ENCODE data around the gene LIME1.

LIME1 gene

GRCh38 chr20:63737945-63738686 is 1.7 kb downstream of the LIME1 start:
- DNase-seq (ENCODE audit: low read depth in 2 of 3, low spot score in 1 of 3) = no peak

- DNase-seq (ENCODE audit: low read depth in 2 of 3, low spot score in 1 of 3) = peak in 1 of 3 donors; percentile 22
These were observed 2.2 kb downstream of the LIME1 start for GRCh38 chr20:63738687-63739129.

- DNase-seq (ENCODE audit: low read depth in 2 of 3, low spot score in 1 of 3) = peak in 1 of 3 donors; percentile 64
These were observed 2.9 kb downstream of the LIME1 start, which contains the start of gene SLC2A4RG for GRCh38 chr20:63739130-63740069. SLC2A4RG (plus strand) TSS chr20:63739776; CDS start chr20:63739913, 137 bp downstream.

- DNase-seq (ENCODE audit: low read depth in 2 of 3, low spot score in 1 of 3) = peak in 1 of 3 donors; percentile 26
These were observed 3.7 kb downstream of the LIME1 start for GRCh38 chr20:63740070-63740626.

- no peak for DNase-seq (ENCODE audit: low read depth in 2 of 3, low spot score in 1 of 3)
These were observed 4.3 kb downstream of the LIME1 start for GRCh38 chr20:63740627-63741353.

GRCh38 chr20:63741354-63741675 is 4.9 kb downstream of the LIME1 start:
- DNase-seq (ENCODE audit: low read depth in 2 of 3, low spot score in 1 of 3) = no peak

GRCh38 chr20:63741676-63742380 is 5.4 kb downstream of the LIME1 start:
- no peak for DNase-seq (ENCODE audit: low read depth in 2 of 3, low spot score in 1 of 3)

- no peak for DNase-seq (ENCODE audit: low read depth in 2 of 3, low spot score in 1 of 3)
These were observed 6.0 kb downstream of the LIME1 start for GRCh38 chr20:63742381-63743024.

- no peak for DNase-seq (ENCODE audit: low read depth in 2 of 3, low spot score in 1 of 3)
These were observed 6.9 kb downstream of the LIME1 start for GRCh38 chr20:63743210-63743970.

- no peak for DNase-seq (ENCODE audit: low read depth in 2 of 3, low spot score in 1 of 3)
These were observed 7.7 kb downstream of the LIME1 start for GRCh38 chr20:63744158-63744557.

GRCh38 chr20:63744574-63745423 is 8.3 kb downstream of the LIME1 start:
- no peak for DNase-seq (ENCODE audit: low read depth in 2 of 3, low spot score in 1 of 3)

- DNase-seq (ENCODE audit: low read depth in 2 of 3, low spot score in 1 of 3) = no peak
These were observed 9.0 kb downstream of the LIME1 start for GRCh38 chr20:63745424-63745805.

GRCh38 chr20:63745961-63746731 is 9.7 kb downstream of the LIME1 start:
- no peak for DNase-seq (ENCODE audit: low read depth in 2 of 3, low spot score in 1 of 3)

GRCh38 chr20:63746751-63747315 is 10.4 kb downstream of the LIME1 start:
- DNase-seq (ENCODE audit: low read depth in 2 of 3, low spot score in 1 of 3) = no peak

- no peak for DNase-seq (ENCODE audit: low read depth in 2 of 3, low spot score in 1 of 3)
These were observed 11.2 kb downstream of the LIME1 start for GRCh38 chr20:63747622-63748069.

GRCh38 chr20:63748070-63748933 is 11.8 kb downstream of the LIME1 start:
- no peak for DNase-seq (ENCODE audit: low read depth in 2 of 3, low spot score in 1 of 3)

All from stimulated activated CD4-positive, alpha-beta T cell treated with anti-CD3 and anti-CD28 coated beads, Interleukin-12 subunit alpha, Interleukin-12 subunit beta, amount 100 ng/mL, for 48 hours (primary cell).